Activated CD4-positive, alpha-beta T cell treated with anti-CD3 and anti-CD28 coated beads for 4 hours (primary cell): Measurements from ENCODE around the gene LRRC1.

Source experiments
- DNase-seq, 2 donors: peaks; one replicate each; pipeline ENCODE4 v3.0.0-alpha.2; 2020

The LRRC1 gene

DNA sequence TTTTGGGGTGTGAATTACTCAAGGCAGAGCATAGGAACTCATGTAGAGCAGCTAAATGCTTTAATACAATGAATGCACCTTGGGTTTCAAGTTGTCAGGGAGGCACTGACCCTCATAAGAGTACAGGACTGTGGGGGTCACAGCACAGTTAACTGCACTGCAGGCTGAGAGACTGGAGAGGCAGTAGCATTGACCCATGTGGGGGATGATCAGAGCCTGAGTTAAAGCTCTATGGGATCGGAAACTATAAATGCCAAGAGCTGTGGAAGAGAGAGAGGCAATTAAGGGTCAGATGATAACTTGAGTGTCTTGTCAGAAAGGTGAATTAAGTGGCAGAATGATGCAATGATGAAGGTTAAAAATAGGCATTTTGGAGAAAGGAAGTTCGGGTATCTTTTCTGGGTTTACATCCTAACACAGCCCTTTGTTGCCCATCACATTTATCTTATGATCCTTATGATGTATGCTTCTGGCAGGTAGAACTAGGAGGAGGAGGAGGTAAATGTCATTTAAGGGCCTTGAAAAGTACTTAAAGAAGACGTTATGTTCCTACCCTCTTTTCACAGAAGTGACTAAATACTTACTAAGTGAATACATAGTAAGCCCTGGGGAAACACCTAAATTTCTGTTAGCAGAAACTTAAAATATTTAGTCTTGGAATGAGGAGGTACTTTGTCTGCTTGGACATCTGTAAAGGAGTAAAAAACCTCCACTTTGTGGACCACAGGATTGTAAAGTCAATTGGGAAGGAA, 24.2 kb downstream of the LRRC1 start:
- DNase-seq: no peak

DNA sequence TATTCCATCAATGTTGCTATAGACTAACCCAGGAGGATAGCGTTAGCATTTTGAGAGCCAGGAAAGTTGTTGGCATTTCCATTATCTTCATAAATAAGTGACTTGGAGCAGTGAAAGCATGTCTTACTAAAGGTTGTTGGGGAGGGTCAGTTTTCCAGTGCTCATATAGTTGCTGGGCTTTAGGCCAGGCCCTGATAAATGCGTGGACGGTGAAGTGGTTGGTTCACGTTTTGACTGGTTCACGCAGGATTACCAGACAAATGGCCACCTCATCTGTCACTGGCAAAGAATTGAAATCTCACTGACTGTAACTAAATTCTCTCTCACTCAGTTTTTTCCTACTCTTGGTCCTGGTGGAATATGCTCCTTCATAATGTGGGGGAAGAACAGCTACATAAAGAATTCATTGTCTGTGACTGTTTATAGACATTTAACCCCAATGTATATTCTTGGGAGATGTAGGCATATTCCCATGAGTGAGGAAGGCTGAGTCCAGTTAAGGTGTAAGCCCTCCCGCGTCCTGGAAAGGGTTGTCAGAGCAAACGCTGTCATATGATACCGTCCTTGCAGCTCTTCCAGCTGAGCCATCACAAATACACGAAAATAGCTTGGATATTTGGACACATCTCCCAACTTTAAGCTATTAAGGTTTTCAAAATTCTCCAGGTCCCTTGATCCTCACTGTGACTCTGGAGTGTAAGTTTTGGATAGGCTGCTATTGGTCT, 27.8 kb downstream of the LRRC1 start:
- no peak for DNase-seq

DNA sequence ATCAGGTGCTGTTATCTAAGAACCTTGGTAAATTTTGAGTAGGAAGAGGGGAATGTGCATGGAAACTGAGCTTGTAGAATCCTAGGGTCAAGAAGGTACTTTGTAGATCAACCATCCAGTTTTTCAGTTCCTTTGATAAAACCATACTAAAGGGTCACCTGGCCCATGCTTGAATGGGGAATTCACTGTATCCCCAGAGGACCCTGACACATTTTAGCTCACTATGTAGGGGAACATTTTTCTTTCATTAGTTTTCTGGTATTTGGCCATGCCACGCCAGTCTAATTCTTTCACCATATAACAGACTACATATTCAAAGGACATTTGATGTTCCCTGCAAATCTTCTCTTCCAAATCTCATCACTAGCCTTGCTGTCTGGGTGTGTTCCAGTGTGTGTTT, 29.9 kb downstream of the LRRC1 start:
- no peak for DNase-seq

DNA sequence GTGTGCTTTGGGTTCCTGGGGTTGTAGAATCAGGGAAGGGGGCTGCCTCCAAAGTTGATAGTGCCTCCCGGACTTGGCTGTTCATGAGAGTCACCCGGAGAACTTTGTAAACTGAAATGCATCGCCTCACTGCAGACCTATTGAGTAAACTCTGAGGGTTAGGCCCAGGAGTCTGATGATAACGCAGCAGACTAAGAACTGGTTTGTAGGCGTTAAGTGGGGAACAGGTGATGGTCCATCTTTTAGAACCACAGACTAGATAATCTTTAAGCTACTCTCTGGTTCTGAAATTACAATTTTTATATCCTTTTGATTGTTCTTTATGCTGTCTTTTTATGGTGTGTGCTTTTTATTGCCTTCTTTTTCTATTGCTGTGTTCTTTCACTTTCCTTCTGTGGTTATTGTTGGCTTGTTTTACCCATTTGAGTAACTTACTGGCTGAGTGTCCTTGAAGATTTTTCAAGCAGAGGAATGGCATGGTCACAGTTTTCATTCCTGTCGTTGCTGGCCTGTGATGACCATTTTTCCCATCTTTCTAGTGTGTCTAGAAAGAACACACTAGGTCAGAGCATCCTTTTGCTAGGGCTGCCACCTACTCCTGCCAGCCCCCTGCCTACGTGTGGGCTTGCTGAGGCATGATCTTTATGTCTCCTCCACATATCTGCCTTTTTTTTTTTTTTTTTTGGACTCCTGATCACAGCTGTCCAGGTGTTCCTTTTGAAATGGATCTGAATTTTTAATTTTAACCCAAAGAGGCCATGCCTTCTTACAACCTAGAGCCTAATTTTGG, 30.9 kb downstream of the LRRC1 start:
- DNase-seq: no peak

DNA sequence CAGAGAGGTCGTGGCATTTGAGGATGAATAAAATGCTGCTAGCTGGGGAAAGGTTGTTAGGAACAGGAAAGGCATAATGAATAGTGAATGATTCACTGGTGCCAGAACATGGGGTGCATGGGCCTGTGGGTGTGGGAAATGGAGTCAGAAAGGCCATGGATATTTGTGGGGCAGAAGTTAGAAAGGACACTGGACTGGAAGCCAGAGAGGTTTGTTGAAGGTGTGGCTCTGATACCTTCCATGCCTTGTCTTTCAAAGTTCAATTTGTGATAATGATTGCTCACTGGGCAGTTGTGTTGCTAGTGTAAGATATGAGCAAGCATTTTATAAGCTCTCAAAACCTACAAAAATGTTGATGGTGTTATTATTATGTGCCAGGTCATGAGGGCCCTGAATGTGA, 32.7 kb downstream of the LRRC1 start:
- no peak for DNase-seq

DNA sequence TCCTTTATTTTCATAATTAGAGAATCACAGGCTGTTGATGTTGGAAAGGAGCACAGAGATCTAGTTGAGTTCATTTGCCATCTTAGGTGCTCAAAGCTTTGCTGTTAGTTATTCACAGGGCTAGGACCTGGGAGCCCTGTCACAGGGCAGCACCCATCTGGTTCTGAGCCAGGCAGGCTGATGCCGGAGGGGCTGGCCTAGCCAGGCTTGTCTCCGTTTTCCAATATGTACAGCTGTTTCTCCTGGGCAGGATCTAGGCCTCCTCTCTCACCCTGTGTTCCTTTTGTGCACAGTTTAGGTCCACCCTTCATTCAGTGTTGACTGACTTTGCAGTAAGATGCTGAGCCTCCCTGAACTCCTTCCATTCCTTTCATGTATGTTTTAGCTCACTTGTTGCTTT, 33.4 kb downstream of the LRRC1 start:
- DNase-seq: no peak

DNA sequence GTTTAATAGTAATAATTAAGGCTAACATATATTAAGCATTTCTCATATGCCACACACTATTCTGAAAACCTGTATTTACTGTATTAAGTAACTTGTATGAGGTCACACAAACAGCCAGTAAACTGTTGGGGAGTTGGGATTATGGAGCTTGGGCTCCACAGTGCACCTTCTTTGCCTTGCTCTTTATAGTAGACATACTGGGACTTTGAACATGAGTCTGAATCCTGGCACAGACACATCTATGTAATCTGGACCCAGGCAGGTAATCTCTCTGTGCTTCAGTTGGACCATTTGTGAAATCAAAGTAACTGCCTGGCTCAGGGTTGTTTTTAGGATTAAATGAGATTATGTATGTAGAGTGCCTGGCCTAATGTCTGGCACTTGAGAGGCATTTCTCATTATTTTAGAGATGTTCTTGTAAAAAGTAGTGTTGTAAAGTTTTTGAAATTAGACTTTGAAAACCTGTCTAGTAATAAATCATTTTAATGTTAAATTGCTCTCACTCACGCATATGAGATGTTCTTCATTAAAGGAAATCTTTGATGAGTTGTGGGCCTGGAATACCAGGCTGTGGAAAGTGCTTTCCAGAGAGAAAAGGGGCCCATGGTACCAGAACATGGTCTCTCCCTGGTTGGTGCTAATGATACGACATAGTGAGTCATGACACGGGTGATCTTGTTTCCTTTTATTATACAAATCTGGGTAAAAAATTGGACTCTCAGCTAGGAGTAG, 34.3 kb downstream of the LRRC1 start:
- DNase-seq: no peak

DNA sequence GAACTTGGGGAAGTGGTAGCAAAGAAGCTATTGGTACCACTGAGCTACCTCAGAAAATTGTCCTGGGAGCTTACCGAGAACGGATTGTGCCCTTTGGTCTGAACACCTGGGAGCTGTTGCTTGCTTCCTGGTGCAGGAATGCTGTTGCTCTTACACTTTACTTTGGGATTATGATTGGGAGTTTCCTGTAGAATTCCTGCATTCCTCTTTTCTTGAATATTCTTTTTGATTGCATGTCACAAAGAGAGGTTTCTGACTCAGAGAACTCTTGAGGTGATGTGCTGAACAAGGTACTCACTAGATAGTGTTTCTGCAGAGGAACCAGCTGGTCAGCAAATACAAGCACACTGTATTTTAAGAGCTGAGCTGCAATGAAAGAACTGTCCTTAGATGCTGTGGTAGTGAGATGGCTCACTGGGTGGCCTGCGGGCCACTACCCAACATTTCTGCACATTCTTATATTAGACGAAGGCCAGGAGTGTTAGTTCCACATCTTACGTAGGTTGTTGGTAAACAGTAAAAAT, 35.0 kb downstream of the LRRC1 start:
- no peak for DNase-seq

DNA sequence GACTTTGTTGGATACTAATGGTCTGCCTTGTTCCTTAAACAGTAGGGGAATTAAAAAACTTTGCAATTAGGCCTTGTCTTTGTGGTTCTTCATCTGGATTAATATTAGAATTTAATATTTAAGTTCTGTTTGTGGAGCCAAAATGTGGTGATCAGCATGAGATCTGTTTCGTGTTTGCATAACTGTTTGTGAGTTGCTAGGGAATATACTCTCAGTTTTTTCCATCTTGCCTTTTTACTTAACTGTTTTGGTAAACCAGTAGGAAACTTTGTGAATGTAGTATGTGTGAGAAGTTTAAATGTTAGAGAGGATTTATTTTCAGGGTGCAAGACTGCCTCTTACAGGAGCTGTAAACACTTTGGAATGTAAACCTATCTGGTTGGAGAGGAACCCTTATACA, 35.6 kb downstream of the LRRC1 start:
- no peak for DNase-seq

DNA sequence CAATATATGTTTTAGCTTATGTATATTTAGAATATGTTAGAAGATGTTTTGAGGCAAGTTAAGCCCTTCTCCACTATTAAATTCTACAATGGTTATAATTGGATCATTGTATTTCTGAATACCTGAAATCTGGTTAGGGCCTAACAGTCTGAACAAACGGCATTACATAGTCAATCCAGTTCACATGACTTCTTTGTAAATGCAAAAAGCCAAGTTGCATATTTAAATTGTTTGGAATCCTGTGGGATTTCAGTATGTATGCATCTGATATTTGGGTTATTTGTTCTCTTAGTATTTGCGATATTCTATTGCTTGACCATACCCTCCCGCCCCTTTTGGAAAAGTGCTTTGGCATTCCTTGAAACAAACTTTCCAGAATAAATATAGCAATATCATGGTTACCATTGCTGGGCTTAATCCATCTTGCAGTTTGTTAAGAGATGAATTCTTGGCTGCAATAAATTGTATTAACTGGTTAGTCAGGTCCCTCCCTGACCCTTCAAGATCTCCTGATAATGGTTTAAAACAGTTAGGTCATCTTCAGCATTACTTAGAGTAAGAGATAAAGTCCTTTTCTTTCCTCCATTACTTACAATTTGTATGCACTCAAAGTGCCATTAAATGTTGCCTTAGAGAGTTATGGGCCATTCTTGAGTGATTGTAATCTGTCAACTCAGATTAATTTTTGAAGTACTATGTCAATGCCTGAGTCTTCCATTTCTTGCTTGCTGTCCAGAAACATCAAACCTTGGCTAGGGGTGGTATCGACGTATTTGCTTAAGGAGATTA, 36.5 kb downstream of the LRRC1 start:
- DNase-seq: no peak

DNA sequence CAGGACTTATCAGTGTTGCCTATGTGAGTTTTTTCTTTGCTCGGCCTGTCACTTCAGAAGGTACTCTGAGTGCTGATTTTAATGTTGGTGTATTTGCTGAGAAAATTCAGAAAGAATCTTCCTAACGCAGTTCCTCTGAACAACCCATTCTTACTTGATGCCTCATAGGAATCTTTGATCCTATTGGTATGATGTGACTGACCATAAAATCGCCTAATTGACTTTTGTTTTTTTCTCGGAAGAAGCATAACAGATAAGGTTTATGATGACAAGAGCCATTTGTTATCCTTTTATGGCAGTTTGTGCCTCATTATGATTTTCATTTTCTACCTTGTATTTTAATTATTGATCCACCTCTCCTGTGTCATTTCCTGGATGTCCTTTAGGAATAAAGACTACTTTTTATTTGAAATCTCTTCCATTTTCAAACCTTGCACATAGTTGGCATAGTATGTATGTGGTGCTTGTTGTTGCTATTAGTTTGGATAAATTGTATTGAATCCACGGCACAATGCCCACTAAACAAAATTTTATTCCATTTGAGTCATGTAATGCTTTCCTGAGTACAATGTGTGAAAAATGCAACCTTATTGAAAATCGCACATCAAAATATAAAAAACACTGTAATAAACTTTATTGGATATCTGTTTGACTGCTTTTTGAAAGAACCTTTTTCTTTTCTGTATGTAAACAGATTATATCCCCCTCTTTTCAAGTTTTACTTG, 37.3 kb downstream of the LRRC1 start:
- DNase-seq: no peak

DNA sequence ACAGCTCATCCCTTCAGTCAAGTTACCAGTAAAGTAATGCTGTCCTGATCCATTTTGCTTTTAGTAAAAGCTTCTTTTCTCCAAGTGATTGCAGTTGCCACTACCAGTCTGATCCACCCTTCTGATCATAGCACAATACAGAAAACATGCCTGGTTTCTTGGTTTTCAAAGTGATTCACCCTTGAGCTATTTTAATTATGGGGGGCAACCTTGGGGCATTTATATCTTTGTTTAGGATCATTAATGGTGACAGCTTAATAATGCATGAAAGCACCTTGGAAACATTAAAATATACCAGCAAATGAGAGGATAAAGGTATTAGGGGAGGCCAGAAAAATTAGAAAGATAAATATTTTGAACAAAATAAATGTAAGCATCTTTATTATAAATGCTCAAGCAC, 38.4 kb downstream of the LRRC1 start:
- no peak for DNase-seq

DNA sequence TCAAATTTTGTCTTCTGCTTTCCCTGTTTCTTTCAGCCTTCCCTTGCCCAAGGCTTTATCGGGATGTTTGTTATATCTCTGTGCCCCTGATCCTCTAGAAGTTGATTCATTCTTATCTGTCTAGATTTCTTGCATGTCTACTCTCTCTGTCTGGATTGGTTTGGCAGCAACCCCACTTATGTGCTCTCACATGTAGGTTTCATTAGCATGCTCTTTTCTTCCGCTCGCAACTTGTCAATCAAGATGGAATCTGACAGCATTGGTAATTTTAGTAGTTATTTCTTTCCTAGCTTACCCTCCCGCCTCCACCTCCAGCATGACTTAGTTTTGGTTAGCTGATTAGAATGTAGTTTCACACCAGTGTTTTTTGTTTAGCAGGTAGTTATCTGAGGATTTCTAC, 39.3 kb downstream of the LRRC1 start:
- no peak for DNase-seq

DNA sequence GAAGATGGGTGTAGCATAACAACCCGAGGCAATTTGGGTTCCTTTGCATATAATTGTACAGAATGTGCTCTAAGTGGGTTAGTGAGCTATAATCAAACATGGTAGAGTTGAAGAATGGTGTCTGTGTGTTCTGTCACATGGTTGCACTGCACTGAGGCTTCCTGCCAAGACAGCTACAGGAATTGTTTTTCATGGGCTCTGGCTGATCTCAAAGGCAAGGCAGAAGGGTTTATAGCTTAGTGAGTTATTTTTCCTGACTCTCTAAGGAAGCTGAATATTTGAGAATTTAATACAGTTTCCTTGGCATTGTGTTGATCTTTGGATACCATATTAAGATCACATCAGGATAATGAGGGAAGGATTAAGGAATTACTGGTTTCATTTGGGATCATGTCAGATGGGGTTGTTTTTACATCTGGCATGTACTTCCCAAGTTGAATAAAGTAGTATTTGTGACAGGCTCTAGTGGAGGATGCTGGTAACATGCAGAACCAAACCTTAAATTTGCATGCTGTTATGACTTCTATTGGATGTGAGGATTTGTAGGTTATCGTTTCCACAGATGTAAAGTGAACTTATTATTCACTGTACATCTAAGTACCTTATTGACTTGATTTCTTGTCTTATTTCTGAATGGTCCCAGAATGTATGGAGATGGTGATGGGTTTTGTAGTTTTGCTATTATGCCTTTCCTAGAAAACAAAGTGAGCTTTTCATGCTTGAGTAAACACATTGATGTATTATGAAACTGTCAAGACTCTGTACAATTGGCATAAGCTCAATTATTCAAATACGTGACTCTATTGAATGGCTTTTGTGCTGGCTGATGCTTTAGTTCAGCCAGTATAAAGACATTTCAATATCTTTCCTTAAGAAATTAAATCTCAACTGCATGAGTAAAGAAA, 43.3 kb downstream of the LRRC1 start:
- no peak for DNase-seq

DNA sequence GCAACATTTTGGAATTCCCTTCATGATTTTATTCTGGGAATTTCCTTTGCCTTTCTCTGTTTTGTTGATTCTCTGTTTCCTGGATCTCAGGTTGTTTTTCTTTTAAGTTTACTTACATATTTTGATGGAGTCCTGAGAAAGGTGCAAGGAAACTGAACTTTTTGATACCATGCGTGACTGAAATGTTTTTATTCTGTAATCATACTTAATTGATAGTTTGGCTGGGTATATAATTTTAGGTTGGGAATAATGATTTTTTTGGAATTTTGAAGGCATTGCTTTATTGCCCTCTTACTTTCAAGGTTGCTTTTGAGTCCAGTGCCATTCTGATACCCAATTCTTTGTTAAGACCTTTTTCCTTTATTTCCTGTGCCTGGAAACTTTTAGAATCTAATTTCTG, 45.2 kb downstream of the LRRC1 start:
- DNase-seq: no peak

DNA sequence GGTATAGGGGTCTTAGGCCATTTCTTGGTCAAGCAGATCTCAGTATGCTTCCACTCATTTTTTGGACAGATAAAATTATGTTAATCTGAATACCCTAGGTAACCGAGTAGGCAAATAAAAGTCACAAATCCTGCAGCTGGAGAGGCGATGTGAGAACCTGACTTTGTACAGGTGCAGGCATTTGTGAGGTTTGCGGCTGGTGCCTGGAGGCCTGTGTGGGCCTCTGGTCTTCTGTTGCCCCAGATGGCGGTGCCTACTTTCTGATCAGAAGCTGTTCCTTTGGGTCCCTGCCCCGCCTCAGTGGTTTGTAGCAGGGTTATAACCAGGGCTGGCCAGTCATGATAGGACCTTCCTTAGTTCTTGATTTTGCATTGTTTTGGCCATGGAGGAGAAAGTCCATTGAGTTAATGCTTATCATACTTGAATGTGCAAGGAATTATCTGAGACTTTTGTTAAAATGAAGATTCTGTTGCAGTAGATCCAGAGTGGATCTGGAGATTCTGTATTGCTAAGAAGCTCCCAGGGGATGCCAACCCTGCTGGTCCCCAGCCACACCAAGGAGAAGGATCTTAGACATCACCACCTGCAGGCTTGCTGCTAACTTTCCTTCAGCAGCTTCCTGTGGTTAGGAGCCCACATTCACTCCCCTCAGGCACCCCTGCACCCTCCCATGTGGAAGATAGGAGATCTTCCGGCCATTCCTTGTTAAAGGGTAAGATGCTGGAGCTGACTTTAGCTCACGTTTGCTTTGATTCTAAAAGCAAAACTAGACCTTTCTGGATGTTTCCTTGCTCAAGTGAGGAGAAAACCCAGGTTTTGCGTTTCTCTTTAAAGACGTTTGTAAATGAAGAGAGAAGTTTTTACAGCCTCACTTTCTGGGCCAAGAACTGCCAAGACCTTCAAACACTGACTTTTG, 50.7 kb downstream of the LRRC1 start:
- DNase-seq: no peak

DNA sequence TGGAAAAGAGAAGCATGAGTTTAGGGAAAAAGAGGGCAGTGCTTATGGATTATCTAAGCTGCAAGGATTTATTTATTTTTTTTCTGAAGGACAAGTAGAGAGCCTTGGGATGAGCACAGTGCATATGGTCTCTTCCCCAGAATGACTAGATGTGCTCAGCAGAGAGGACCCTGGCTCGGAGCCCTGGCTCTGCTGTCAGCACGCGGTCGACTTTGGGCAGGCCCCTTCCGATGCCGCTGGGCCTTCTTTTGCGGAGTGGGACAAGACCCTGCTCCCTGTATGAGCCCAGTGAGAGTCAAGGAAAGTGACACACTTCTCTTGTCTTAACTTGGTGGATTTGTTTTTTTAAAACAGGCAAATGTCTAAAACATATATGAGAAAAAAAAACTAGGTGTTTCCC, 51.4 kb downstream of the LRRC1 start:
- DNase-seq: no peak

DNA sequence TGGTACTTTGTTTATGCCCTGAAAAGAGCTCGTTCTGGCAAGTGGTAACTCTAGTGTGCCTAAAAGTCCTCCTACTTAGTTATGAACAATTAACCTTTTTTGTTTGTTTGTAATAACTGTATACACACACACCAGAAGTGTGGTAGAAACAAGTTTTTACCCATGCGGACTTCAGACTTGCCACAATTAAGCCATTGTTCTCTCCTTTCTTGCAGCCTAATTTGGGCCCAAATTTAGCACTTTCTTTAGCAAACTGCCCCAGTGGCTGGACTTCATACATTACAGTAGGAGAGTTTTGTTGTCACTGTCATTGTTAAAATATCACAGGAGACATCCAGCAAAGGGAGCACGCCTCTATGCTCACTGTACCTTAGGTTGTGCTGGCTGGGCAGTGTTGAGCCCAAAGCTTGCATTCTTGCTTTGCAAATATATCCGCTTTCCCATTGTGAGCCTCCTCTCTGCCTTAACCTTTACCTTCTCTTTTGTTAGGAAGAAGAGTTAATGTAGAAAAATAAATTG, 53.0 kb downstream of the LRRC1 start:
- DNase-seq: no peak

DNA sequence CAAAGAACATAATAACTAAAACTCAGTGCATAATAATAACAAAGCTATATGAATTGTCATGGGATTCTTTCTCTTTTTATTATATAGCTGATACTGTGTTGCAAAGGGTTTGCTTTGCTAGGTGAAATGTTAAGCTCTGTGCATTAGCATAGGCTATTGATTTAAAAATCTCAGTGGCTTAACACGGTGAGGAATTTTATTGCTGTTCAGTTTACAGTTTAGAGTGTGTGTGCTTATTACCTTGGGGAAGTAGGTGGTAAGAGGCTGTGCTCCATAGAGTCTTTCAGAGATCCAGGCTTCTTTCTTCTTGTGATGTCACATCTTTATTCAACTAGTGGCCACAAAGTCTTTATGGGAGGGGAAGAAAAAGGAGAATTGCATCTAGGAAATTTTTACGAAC, 55.7 kb downstream of the LRRC1 start:
- DNase-seq: no peak
